GM18861 (cell line): ENCODE data around the gene VPS9D1.
"Not testable (repeated sequence)": the region's sequence is repeated elsewhere in the genome, so short reads cannot be mapped to it uniquely, and the experiment has no call there.

Source experiments
- ATAC-seq: cut with Tn5 transposase; IDR thresholded peaks from one replicate; pipeline ENCODE4 v1.9.1; 2021; ENCODE audit not compliant: unreplicated experiment

VPS9D1 gene

GRCh38 chr16:89695086-89695874 is 25.4 kb downstream of the VPS9D1 start:
- no peak for ATAC-seq

GRCh38 chr16:89694784-89695085 is 26.0 kb downstream of the VPS9D1 start:
- not testable (repeated sequence) for ATAC-seq

DNA sequence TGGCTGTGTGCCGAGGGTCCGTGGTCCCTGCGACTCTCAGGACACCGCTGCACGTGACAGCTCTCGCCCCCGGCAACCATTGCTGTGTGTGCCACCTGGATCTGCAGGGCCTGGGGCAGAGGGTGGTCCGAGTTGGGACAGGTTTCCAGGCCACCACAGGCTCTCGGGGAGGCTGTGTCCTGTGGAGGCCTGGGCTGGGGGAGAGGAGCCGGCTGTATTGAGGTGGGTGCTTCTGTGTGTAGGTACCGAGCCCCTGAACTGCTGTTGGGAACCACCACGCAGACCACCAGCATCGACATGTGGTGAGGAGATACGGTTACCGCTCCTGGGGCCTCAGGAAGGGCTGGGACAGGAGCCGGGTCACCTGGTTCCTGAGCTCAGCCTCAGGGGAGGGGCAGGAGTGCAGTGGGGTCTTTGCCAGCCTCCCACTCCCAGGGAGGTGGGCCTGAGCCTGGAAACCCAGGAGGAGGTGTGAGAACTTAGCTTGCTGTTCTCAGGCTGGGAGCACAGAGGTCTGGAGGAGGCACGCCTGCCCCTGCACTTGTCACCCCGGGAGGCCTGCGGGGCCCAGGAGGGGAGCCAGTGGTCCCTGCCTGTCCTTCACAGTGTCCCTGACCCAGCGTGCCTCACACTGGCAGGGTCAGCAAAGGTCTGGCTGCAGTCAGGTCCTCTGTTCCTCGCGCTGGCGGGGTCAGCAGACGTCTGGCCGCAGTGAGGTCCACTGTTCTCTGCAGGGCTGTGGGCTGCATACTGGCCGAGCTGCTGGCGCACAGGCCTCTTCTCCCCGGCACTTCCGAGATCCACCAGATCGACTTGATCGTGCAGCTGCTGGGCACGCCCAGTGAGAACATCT is 26.5 kb downstream of the VPS9D1 start:
- no peak for ATAC-seq

GRCh38 chr16:89693289-89693731 is 27.4 kb downstream of the VPS9D1 start:
- no peak for ATAC-seq

DNA sequence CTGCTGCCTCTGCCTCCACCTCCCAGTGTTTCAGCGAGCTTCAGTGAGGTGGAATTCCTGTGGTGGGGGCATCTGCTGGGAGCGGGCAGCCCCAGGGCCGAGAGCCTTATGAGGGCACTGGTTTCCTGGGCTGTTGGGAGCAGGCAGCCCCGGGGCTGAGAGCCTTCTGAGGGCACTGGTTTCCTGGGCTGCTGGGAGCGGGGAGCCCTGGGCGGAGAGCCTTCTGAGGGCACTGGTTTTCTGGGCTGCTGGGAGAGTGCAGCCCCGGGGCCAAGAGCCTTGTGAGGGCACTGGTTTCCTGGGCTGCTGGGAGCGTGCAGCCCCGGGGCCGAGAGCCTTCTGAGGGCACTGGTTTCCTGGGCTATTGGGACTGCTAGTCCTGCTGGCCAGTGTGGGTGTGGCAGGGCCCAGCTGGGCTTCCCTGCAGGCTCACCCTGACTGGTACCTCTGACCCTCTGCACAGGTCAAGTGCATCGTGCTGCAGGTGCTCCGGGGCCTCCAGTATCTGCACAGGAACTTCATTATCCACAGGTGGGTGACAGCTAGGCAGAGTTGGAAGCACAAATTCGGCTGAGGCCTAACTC is 28.6 kb downstream of the VPS9D1 start:
- ATAC-seq = no peak

- ATAC-seq = no peak
Observed at GRCh38 chr16:89691231-89691985, 29.3 kb downstream of the VPS9D1 start.

GRCh38 chr16:89690392-89690901 is 30.3 kb downstream of the VPS9D1 start:
- ATAC-seq = no peak

DNA sequence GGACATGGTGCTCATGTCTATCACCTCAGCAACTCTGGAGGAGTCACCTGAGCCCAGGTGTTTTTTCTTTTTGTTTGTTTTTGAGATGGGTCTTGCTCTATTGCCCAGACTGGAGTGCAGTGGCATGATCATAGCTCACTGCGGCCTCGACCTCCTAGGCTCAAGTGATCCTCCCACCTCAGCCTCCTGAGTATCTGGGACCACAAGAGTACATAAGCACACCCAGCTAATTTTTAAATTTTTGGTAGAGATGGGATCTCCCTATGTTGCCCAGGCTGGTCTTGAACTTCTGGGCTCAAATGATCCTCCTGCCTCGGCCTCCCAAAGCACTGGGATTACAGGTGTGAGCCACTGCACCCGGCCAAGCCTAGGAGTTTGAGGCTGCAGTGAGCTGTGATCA is 31.1 kb downstream of the VPS9D1 start:
- ATAC-seq = not testable (repeated sequence)

- ATAC-seq = no peak
Observed at GRCh38 chr16:89689142-89689541, 31.6 kb downstream of the VPS9D1 start.

GRCh38 chr16:89688395-89688794 is 32.3 kb downstream of the VPS9D1 start:
- ATAC-seq = no peak

DNA sequence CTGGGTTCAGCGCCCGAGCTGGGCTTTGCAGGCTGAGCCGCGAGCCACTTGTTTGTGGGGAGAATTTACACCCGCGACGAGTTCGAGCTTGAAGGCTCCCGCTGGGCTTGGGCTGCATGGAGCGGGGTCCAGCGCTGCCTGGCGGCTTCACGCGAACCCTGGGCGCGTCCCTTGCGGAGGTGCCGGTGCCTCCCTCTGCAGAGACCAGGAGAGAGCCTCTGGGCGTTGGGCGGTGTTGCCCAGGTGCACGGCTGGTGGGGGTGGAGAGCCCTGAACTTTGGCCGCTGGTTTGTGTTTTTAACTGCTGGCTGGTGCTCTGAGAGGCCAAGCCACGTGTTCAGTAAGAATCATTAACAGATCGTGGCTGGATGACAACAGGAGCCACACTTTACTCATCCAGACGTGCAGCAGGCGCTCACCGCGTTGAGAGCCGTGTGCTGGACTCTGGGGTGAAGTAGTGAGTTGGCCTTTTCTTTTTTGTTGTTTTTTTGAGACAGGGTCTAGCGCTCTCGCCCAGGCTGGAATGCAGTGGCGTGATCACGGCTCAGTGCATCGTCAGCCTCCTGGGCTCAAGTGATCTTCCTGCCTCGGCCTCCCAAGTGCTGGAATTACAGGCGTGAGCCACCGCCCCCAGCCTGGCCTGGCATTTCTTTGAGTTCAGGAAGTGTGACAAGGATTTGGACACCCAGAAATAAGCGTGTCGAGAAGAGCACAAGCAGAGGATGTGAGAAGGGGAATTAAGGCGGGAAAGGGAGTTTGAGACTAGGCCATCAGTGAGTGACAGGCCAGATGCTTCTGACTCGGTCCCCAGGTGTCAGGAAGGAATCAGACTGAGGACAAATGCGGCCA is 33.4 kb downstream of the VPS9D1 start:
- peak; percentile 41 for ATAC-seq

GRCh38 chr16:89686520-89687091 is 34.1 kb downstream of the VPS9D1 start, which contains the start of gene CDK10:
TSS of gene CDK10 (plus strand) at chr16:89686689. CDS start at chr16:89686711, 22 bp downstream.
- peak; percentile 68 for ATAC-seq

DNA sequence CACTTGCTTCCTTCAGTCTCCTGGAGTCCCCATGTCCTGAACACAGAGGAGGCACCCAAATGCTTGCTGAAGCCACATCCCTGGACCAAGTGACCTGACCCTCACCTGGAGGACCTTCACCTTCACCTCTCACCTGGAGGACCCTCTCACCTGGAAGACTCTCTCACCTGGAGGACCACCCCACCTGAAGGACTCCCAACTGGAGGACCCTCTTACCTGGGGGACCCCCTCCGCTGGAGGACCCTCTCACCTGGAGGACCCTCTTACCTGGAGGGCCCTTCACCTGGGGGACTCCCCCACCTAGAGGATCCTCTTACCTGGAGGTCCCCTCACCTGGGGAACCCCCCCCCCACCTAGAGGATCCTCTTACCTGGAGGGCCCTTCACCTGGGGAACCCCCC is 34.8 kb downstream of the VPS9D1 start:
- ATAC-seq = no peak

- ATAC-seq = no peak
Observed at GRCh38 chr16:89678258-89678657, 42.4 kb downstream of the VPS9D1 start.

GRCh38 chr16:89672177-89672941 is 48.3 kb downstream of the VPS9D1 start:
- no peak for ATAC-seq

- ATAC-seq = not testable (repeated sequence)
Observed at GRCh38 chr16:89671565-89671964, 49.1 kb downstream of the VPS9D1 start.

GRCh38 chr16:89670496-89671431 is 49.9 kb downstream of the VPS9D1 start:
- no peak for ATAC-seq

GRCh38 chr16:89669755-89670154 is 50.9 kb downstream of the VPS9D1 start:
- ATAC-seq = no peak
